HG02642 (cell line): ENCODE data around the gene WWOX.
"Not testable (repeated sequence)": the region's sequence is repeated elsewhere in the genome, so short reads cannot be mapped to it uniquely, and the experiment has no call there.

Experiments
- ATAC-seq: cut with Tn5 transposase; IDR thresholded peaks from one replicate; pipeline ENCODE4 v1.9.1; 2021; ENCODE audit warnings: mild to moderate bottlenecking; ENCODE audit not compliant: unreplicated experiment, poor library complexity

WWOX gene

GRCh38 chr16:78686601-78687000, 587.1 kb downstream of the WWOX start:
- no peak for ATAC-seq

GRCh38 chr16:78689028-78689427, 589.6 kb downstream of the WWOX start:
- no peak for ATAC-seq

GRCh38 chr16:78689536-78689935, 590.1 kb downstream of the WWOX start:
- no peak for ATAC-seq

- no peak for ATAC-seq
Measured at GRCh38 chr16:78690510-78690909, 591.1 kb downstream of the WWOX start.

GRCh38 chr16:78691746-78692145, 592.3 kb downstream of the WWOX start:
- ATAC-seq, result not testable (repeated sequence)

- ATAC-seq, result no peak
Measured at GRCh38 chr16:78693496-78693895, 594.0 kb downstream of the WWOX start.

GRCh38 chr16:78694414-78694813, 595.0 kb downstream of the WWOX start:
- ATAC-seq, result no peak

GRCh38 chr16:78695391-78695790, 595.9 kb downstream of the WWOX start:
- no peak for ATAC-seq

- no peak for ATAC-seq
Measured at GRCh38 chr16:78696797-78697196, 597.3 kb downstream of the WWOX start.

- no peak for ATAC-seq
Measured at GRCh38 chr16:78697426-78697825, 598.0 kb downstream of the WWOX start.

- no peak for ATAC-seq
Measured at GRCh38 chr16:78703936-78704335, 604.5 kb downstream of the WWOX start.

- ATAC-seq, result no peak
Measured at GRCh38 chr16:78704416-78704815, 605.0 kb downstream of the WWOX start.

GRCh38 chr16:78705694-78706093, 606.2 kb downstream of the WWOX start:
- ATAC-seq, result no peak

GRCh38 chr16:78706637-78707036, 607.2 kb downstream of the WWOX start:
- ATAC-seq, result no peak

- no peak for ATAC-seq
Measured at GRCh38 chr16:78709137-78709884, 609.9 kb downstream of the WWOX start.

- ATAC-seq, result no peak
Measured at GRCh38 chr16:78715106-78715505, 615.7 kb downstream of the WWOX start.

GRCh38 chr16:78715673-78716072, 616.2 kb downstream of the WWOX start:
- no peak for ATAC-seq

- ATAC-seq, result no peak
Measured at GRCh38 chr16:78718141-78718540, 618.7 kb downstream of the WWOX start.

- no peak for ATAC-seq
Measured at GRCh38 chr16:78720416-78720815, 621.0 kb downstream of the WWOX start.

- ATAC-seq, result no peak
Measured at GRCh38 chr16:78727536-78727935, 628.1 kb downstream of the WWOX start.

- no peak for ATAC-seq
Measured at GRCh38 chr16:78729687-78730086, 630.2 kb downstream of the WWOX start.

- ATAC-seq, result no peak
Measured at GRCh38 chr16:78731785-78732184, 632.3 kb downstream of the WWOX start.
